ENCODE results near the gene TGFBR3. TPM values are rescaled to one million over a fixed set of nuclear protein-coding genes. Genes with fewer than 3 reads are reported as not detected.
A peak's percentile ranks its signal among the peaks of the same experiment; 100 is the strongest.

TGFBR3 gene
- total and polyA plus RNA-seq, 2 of the 4 experiments (the other 2 are of a cell fraction), result 3.0 to 11.3 TPM

GRCh38 chr1:91676030-91676429, 209.9 kb downstream of the TGFBR3 start:
- H3K4me1 ChIP-seq (ENCODE audit: control insufficient read depth, insufficient read depth, low read length), result no peaks in the 10 kb centered on the region
- DNase-seq (no peak), ATAC-seq (ENCODE audit: low read depth) (no peak)
- H4K5ac ChIP-seq (ENCODE audit: low read depth, low read length), result no peak overlapping the region
- H3K56ac ChIP-seq (ENCODE audit: extremely low read depth, insufficient read depth, low read length), result no peak overlapping the region
- H3K9ac ChIP-seq (ENCODE audit: low read depth, low read length), result no peak overlapping the region
- 0 out of 2 replicates have a peak overlapping the region, but pooled peaks have one; percentile 47 for H2AK5ac ChIP-seq (ENCODE audit: low read depth, low read length)
- H3K18ac ChIP-seq (ENCODE audit: low read depth, low read length), result no peak overlapping the region
- ChIA-PET POLR2A (ENCODE audit: unreplicated experiment) (no interaction called here), CTCF (no interaction called here)
- H2BK15ac ChIP-seq (ENCODE audit: low read depth, low read length), result no peak overlapping the region
- H3K14ac ChIP-seq (replicated peaks; ENCODE audit: low read depth, low read length), result 0 out of 2 replicates have a peak overlapping the region, but pooled peaks have one; percentile 21
- WGBS, 2 experiments (ENCODE audit: extremely low coverage in 2 of 2, insufficient read length in 1 of 2), result no CpG with 5 or more reads among the region's 2 CpGs
- no peak overlapping the region for H4K91ac ChIP-seq (ENCODE audit: insufficient read depth, low read depth, low read length)
- H2BK5ac ChIP-seq (ENCODE audit: low read depth, low read length, poor library complexity, severe bottlenecking), result no peak overlapping the region
- BruUV-seq (replicated peaks), result no TSS peak
- H3K79me1 ChIP-seq (ENCODE audit: low read depth in 1 of 2, low read length in 2 of 2), result no peaks in the 10 kb centered on the region
- in situ Hi-C loops (cut with MboI; ENCODE audit: low sequenced_read_pairs), result no loop called here
- dilution Hi-C loops (cut with HindIII; ENCODE audit: low sequenced_read_pairs, unreplicated experiment), result no loop called here
- H3K27me3 ChIP-seq (ENCODE audit: control insufficient read depth, insufficient read depth, low read length), result no peaks in the 10 kb centered on the region
- no peak overlapping the region for H4K8ac ChIP-seq (ENCODE audit: low read depth in 2 of 2, low read length in 2 of 2)
- no peaks in the 10 kb centered on the region for H3K9me3 ChIP-seq (ENCODE audit: control insufficient read depth, insufficient read depth, low read length)
- intact Hi-C loops (cut with micrococcal nuclease), result no loop called here
- H2BK120ac ChIP-seq (ENCODE audit: low read depth, low read length), result no peak overlapping the region
- TF ChIP-seq CHD1 (IDR thresholded peaks at IDR 0.05; ENCODE audit: low read depth, low read length), result no peak
- no peak for TF ChIP-seq ELK1 (IDR thresholded peaks at IDR 0.05; ENCODE audit: borderline replicate concordance, low read depth, low read length)
- no peak for TF ChIP-seq FOS (IDR thresholded peaks at IDR 0.05; ENCODE audit: low read depth, low read length)
- TF ChIP-seq MAZ (IDR thresholded peaks at IDR 0.05; ENCODE audit: borderline replicate concordance, low read depth, low read length), result no peak
- no peak for TF ChIP-seq CTCF (conservative IDR thresholded peaks at IDR 0.05; ENCODE audit: low read depth, low read length)
- TF ChIP-seq RAD21 (IDR thresholded peaks at IDR 0.05; ENCODE audit: low read length), result no peak
- TF ChIP-seq SMC3 (IDR thresholded peaks at IDR 0.05; ENCODE audit: low read depth, low read length), result no peak
- TF ChIP-seq NFE2L2 (IDR thresholded peaks at IDR 0.05; ENCODE audit: low read depth, low read length), result no peak
- TF ChIP-seq POLR2A (IDR thresholded peaks at IDR 0.05; ENCODE audit: low read depth, low read length), result no peak
- no peak for TF ChIP-seq RCOR1 (IDR thresholded peaks at IDR 0.05; ENCODE audit: insufficient replicate concordance, low read length)
- no peak for TF ChIP-seq RFX5 (IDR thresholded peaks at IDR 0.05; ENCODE audit: low read depth, low read length)
- no peak for TF ChIP-seq USF2 (IDR thresholded peaks at IDR 0.05; ENCODE audit: low read depth, low read length)
- no peak for TF ChIP-seq CEBPB (IDR thresholded peaks at IDR 0.05; ENCODE audit: low read depth, low read length)
- TF ChIP-seq MXI1 (IDR thresholded peaks at IDR 0.05; ENCODE audit: borderline replicate concordance, low read depth, low read length), result no peak
- no peak for TF ChIP-seq MAFK (IDR thresholded peaks at IDR 0.05; ENCODE audit: low read depth, low read length)
- TF ChIP-seq BHLHE40 (IDR thresholded peaks at IDR 0.05; ENCODE audit: low read depth, low read length), result no peak
- no peaks in the 10 kb centered on the region for H3K9me1 ChIP-seq (ENCODE audit: insufficient read depth, low read length)
- H3K4me3 ChIP-seq (ENCODE audit: insufficient read depth, low read depth, low read length), result no peak overlapping the region
- H3K36me3 ChIP-seq (ENCODE audit: control insufficient read depth, insufficient read depth, low read length), result no peaks in the 10 kb centered on the region
- H3K23ac ChIP-seq (ENCODE audit: low read depth, low read length), result no peak overlapping the region; the same call in 1 of the 2 replicates
- H3K4ac ChIP-seq (ENCODE audit: low read depth, low read length), result no peak overlapping the region
- no peak overlapping the region for H3K4me2 ChIP-seq (ENCODE audit: low read depth, low read length)
- no peak overlapping the region for H2AK9ac ChIP-seq (replicated peaks; ENCODE audit: low read depth, low read length, poor library complexity)
- no peak overlapping the region for H2AFZ ChIP-seq (replicated peaks; ENCODE audit: low read length, poor library complexity)
- no peaks in the 10 kb centered on the region for H4K20me1 ChIP-seq (ENCODE audit: insufficient read depth, low read length)
- H2BK20ac ChIP-seq (ENCODE audit: low read depth, low read length), result no peak overlapping the region
- no peak overlapping the region for H3K27ac ChIP-seq (ENCODE audit: insufficient read depth, low read length)
